Hepatocyte (in vitro differentiated cells): ENCODE measurements around the gene KRT76.

Source experiments
- EZH2 ChIP-seq: fragments of 200-600 bp; sonication (generic); IDR thresholded peaks from 2 replicates; pipeline ENCODE4 v1.6.1; 2016; ENCODE audit warnings: antibody characterized with exemption, mild to moderate bottlenecking, borderline replicate concordance
- EZH2phosphoT487 ChIP-seq: fragments of 200-600 bp; sonication (generic); IDR thresholded peaks from one replicate; pipeline ENCODE4 v1.6.1; 2018; ENCODE audit warnings: antibody characterized with exemption, mild to moderate bottlenecking, low read depth, moderate library complexity; ENCODE audit not compliant: unreplicated experiment, severe bottlenecking

DNA sequence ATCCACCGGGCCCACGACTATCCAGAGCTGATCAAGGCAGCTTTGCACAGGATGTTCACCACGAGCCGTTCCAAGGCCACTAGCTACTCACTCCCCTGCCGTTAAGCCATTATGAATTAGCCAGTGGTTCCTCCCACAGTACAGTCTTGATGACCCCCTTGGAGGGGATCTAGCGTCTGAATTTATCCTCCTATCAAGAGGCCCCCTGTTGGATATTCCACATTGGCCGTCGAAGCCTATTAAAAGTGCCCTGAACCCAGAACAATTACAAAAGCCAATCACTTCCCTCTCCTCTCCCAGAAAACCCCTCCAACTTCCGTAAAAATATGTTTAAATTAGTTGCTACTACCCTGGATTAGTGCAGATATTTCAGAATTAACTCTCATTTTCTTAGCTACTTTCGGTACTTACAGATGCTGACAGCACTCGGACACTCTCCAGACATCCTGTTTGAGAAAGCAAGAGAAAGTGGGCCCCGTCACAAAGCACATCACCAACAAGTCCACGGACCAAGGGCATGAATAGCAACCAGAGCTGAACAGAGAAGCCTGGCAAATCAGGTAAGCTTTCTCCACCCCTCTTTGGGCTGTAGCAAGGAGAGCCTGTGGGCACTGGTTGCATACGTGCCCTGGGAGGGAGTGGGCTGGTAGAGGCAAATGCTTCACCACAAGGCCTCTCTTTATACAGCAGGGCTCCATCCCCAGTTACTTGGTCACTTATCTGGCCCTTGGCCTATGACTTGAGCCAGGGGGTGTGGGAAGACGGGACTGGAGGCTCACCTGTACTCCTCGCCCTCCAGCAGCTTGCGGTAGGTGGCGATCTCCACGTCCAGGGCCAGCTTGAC lies 13.5 kb upstream of the KRT76 start:
- no peak for TF ChIP-seq EZH2
- no peak for TF ChIP-seq EZH2phosphoT487
